GM19452 (cell line): ENCODE measurements around the gene GYPB.
"Not testable (repeated sequence)": the region's sequence is repeated elsewhere in the genome, so short reads cannot be mapped to it uniquely, and the experiment has no call there.

ENCODE experiments used
- ATAC-seq: cut with Tn5 transposase; IDR thresholded peaks from one replicate; pipeline ENCODE4 v1.9.1; 2021; ENCODE audit not compliant: unreplicated experiment

Gene GYPB

DNA sequence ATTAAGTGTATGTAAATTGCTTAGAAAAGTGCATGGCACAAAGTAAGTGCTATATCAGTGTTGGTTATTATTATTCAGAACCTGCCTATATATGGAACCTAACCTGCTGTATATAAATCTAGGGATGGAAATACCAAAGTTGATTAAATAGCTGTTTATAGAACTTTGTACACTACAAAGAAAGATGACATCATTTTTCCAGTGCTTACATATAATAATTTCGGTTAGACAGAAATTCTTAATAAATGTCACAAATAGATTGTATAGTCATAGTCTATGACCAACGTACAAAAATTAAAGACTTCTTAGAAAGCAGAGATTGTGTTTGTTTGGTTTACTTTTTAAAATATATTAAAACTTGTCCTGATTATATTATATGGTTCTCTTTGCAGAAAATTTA lies 4.4 kb downstream of the GYPB start:
- no peak for ATAC-seq

- not testable (repeated sequence) for ATAC-seq
Observed at GRCh38 chr4:144008602-144009001, 10.6 kb downstream of the GYPB start.

GRCh38 chr4:144007960-144008359 lies 11.2 kb downstream of the GYPB start:
- ATAC-seq: not testable (repeated sequence)

GRCh38 chr4:144006200-144006803 lies 12.9 kb downstream of the GYPB start:
- not testable (repeated sequence) for ATAC-seq

DNA sequence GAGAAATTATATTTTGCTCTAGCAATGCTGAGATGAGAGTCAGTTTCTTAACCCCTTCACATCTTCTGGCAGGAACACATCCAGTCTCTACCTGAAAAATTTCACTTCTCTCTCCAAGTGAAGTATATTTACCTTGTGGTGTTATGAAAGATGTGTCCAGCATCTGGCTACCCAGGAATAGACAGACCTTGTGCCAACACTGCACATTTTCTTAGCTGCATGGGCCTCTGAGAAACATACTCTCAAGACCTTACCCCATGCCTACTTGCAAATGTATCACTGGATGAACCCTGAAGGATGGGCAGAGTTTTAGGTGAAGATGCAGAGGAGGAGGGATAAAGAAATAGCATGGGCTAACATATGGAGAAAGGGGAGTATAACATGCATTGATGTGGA lies 13.6 kb downstream of the GYPB start:
- not testable (repeated sequence) for ATAC-seq

DNA sequence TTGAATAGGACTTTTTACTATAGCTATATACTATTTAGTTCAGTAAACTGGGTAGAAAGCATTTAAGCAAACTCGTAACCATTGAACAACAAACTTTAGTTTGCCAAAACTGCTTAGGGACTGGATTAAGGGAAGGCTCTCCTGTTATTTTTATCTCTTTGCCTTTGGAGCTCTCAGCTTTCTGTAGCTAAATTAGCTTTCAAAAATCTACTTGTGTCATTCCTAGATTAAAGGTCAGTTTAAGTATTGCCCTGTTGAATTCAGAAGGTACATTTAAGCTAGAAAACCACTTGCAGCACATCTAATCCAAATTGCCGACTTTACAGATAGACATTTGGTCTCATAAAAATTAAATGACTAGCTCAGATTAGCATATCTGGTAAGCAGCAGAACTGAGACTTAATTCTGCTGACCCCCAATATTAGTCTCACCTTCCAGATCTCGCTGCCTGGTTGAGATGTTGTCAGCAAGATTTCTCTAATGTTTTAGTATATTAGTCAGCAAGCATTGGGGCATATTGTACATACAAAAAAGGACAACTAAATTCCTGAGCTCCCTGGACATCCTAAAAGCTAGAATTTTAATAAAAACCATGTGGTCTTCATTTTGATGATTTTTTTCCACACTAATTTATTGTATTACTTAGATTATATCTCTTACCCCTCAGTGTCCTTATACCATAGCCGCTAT lies 14.2 kb downstream of the GYPB start:
- not testable (repeated sequence) for ATAC-seq

DNA sequence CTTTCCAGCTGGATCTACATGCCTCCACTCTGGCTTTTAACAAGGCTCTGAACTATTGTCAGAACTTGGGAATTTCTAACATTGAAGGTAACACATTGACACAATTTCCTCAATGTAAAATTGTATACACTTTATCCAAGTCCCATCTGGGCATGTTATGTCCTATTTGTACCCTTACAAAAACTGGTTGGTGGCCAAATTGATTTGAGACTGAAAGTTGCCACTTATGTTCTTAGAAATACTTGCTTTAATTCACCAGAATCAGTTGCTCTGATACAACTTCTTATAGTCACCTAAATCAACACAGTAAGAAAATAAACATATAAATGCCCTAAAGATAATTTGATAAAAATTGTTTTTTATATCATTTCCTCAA lies 15.3 kb downstream of the GYPB start:
- ATAC-seq: not testable (repeated sequence)

GRCh38 chr4:144003205-144003889 lies 15.8 kb downstream of the GYPB start:
- not testable (repeated sequence) for ATAC-seq

- not testable (repeated sequence) for ATAC-seq
Observed at GRCh38 chr4:144000331-144000995, 18.7 kb downstream of the GYPB start.

GRCh38 chr4:143996193-143996592 lies 23.0 kb downstream of the GYPB start:
- ATAC-seq: not testable (repeated sequence)

DNA sequence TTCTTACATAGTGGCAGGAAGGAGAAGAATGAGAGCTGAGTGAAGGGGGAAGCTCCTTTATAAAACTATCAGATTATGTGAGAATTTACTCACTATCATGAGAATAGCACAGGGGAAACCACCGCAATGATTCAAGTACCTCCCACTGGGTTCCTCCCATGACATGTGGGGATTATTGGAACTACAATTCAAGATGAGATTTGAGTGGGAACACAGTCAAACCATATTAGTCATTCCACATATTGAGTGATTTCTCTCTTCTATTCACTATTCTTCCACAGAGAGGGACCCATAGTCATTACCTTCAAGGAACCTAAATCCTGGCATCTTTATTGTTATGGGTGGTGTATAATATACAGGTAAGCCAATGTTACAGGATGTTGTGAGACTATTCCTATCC lies 27.4 kb downstream of the GYPB start:
- ATAC-seq: not testable (repeated sequence)

DNA sequence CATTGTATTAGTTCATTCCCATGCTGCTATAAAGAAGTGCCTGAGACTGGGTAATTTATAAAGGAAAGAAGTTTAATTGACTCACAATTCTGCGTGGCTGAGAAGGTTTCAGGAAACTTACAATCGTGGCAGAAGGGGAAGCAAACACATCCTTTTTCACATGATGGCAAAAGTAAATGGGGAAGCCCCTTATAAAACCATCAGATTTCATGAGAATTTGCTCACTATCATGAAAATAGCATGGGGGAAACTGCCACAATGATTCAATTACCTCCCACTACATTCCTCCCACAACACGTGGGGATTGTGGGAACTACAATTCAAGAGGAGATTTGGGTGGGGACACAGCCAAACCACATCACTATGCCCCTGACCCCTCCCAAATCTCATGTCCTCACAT lies 28.5 kb downstream of the GYPB start:
- ATAC-seq: not testable (repeated sequence)

GRCh38 chr4:143986180-143986579 lies 33.0 kb downstream of the GYPB start:
- ATAC-seq: no peak

DNA sequence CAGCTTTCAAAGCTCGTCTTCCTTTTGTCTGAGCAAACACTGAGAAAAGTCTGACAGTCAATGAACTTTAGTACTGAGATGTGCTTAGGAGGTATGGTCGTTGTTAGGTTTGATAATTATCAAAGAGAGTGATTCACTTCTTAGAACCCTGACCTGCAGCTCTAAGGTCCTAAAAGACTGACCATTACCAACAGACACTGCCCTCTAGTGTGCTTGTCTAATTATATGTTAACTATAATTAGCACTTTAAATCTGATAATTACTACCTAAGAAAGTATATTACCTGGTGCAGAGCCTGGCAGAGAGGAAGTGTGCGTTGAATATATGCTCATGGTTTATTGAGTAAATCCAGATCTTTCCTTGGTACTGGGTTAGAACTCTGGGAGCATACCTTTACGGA lies 38.4 kb downstream of the GYPB start:
- ATAC-seq: not testable (repeated sequence)

DNA sequence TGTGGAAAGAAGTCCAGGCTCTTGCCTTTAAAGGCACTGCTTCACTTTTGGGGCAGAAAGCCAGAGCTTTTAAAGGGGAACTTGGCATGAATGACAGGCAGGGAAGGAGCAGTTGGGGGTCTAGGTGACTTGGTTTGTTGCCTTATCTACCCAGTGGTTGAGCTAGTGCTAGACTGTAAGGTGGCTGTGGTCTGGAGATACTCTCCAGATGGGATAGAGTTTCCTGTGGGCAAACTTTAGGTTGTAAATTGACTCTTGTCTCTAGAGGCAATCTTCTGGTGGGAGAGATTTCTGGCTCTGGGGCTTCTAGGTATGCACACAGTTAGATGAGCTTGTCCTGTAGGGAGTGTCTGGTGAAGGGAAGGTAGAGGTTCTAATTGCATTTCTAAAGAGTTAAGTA lies 43.7 kb downstream of the GYPB start:
- not testable (repeated sequence) for ATAC-seq

GRCh38 chr4:143974021-143974420 lies 45.2 kb downstream of the GYPB start:
- not testable (repeated sequence) for ATAC-seq

GRCh38 chr4:143961075-143961474 lies 58.1 kb downstream of the GYPB start:
- no peak for ATAC-seq

- ATAC-seq: not testable (repeated sequence)
Observed at GRCh38 chr4:143955306-143955705, 63.9 kb downstream of the GYPB start.

DNA sequence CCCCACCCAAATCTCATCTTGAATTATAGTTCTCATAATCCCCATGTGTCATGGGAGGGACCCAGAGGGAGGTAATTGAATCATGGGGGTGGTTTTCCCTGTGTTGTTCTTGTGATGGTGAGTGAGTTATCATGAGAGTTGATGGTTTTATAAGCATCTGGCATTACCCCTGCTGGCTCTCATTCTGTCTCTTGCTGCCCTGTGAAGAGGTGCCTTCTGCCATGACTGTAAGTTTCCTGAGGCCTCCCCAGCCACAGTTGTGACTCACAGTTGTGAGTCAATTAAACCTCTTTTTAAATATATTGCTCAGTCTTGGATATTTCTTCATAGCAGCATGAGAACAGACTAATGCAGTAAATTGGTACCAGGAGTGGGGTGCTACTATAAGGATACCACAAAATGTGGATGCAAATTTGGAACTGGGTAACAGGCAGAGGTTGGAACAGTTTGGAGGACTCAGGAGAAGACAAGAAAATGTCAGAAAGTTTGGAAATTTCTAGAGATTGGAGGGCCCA lies 67.7 kb downstream of the GYPB start:
- ATAC-seq: not testable (repeated sequence)

DNA sequence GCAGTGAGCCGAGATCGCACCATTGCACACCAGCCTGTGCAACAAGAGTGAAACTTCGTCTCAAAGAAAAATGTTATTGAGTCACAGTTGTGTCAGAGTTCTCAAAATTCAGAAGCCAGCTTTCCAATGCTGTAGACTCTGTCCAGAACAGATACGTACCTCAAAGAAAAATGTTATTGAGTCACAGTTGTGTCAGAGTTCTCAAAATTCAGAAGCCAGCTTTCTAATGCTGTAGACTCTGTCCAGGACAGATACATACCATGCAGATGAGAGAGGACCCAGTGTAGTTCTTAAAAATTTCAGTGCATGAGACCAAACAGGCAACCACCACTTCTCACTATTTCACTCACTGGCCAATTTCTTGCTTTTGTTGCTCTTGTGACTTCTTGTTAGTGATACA lies 68.2 kb downstream of the GYPB start:
- not testable (repeated sequence) for ATAC-seq

GRCh38 chr4:143950185-143950584 lies 69.0 kb downstream of the GYPB start:
- not testable (repeated sequence) for ATAC-seq
